Activated T-cell treated with anti-CD3 and anti-CD28 coated beads, Interleukin-2, amount 50 U/mL, for 1 hour (primary cell): Measurements from ENCODE around the gene ATG2B.

Experiments used
- DNase-seq: peaks from one replicate; pipeline ENCODE4 v3.0.0-alpha.2; 2020

Gene ATG2B

GRCh38 chr14:96309133-96309895 lies 53.8 kb downstream of the ATG2B start:
- no peak for DNase-seq

GRCh38 chr14:96307434-96307833 lies 55.7 kb downstream of the ATG2B start:
- no peak for DNase-seq

- no peak for DNase-seq
Observed at GRCh38 chr14:96304956-96305355, 58.2 kb downstream of the ATG2B start.

GRCh38 chr14:96303981-96304380 lies 59.2 kb downstream of the ATG2B start:
- no peak for DNase-seq

GRCh38 chr14:96299441-96299840 lies 63.7 kb downstream of the ATG2B start:
- DNase-seq = no peak

- DNase-seq = no peak
Observed at GRCh38 chr14:96297997-96298515, 65.1 kb downstream of the ATG2B start.

GRCh38 chr14:96297000-96297399 lies 66.1 kb downstream of the ATG2B start:
- no peak for DNase-seq

GRCh38 chr14:96294246-96294645 lies 68.9 kb downstream of the ATG2B start:
- no peak for DNase-seq

- DNase-seq = no peak
Observed at GRCh38 chr14:96287856-96288255, 75.3 kb downstream of the ATG2B start.

GRCh38 chr14:96286251-96286650 lies 76.9 kb downstream of the ATG2B start:
- DNase-seq = no peak

GRCh38 chr14:96285667-96286066 lies 77.5 kb downstream of the ATG2B start:
- DNase-seq = no peak

GRCh38 chr14:96284430-96284829 lies 78.7 kb downstream of the ATG2B start:
- DNase-seq = no peak

GRCh38 chr14:96284008-96284407 lies 79.1 kb downstream of the ATG2B start:
- no peak for DNase-seq

GRCh38 chr14:96281486-96281885 lies 81.7 kb downstream of the ATG2B start:
- no peak for DNase-seq

GRCh38 chr14:96280104-96280503 lies 83.0 kb downstream of the ATG2B start:
- no peak for DNase-seq

- DNase-seq = no peak
Observed at GRCh38 chr14:96279564-96279963, 83.6 kb downstream of the ATG2B start.

- DNase-seq = no peak
Observed at GRCh38 chr14:96277890-96278289, 85.3 kb downstream of the ATG2B start.

- DNase-seq = peak; percentile 72
Observed at GRCh38 chr14:96275177-96276112, 87.7 kb downstream of the ATG2B start.

GRCh38 chr14:96274543-96274942 lies 88.6 kb downstream of the ATG2B start:
- no peak for DNase-seq

GRCh38 chr14:96274122-96274521 lies 89.0 kb downstream of the ATG2B start:
- DNase-seq = no peak

GRCh38 chr14:96273629-96274028 lies 89.5 kb downstream of the ATG2B start:
- no peak for DNase-seq

- DNase-seq = no peak
Observed at GRCh38 chr14:96272777-96273473, 90.2 kb downstream of the ATG2B start.

GRCh38 chr14:96271421-96271762 lies 91.7 kb downstream of the ATG2B start:
- DNase-seq = no peak
